Activated naive CD8-positive, alpha-beta T cell treated with anti-CD3 and anti-CD28 coated beads, Interleukin-2, amount 50 U/mL, for 24 hours (primary cell): ENCODE results near the gene SYT14.
"Not testable (repeated sequence)": the region's sequence is repeated elsewhere in the genome, so short reads cannot be mapped to it uniquely, and the experiment has no call there.

Experiments used
- ATAC-seq: fragments of 150-1000 bp; cut with Tn5 transposase; one replicate; pipeline ENCODE4 v1.10.0; 2021
- DNase-seq: peaks from one replicate; pipeline ENCODE4 v3.0.0; 2021
- H3K27ac Mint-ChIP-seq: one replicate; pipeline ENCODE4 v1.8.0; 2021; ENCODE audit warnings: mild to moderate bottlenecking, mixed read lengths
- H3K27me3 Mint-ChIP-seq: one replicate; pipeline ENCODE4 v1.8.0; 2021; ENCODE audit warnings: mixed read lengths
- H3K36me3 Mint-ChIP-seq: one replicate; pipeline ENCODE4 v1.8.0; 2021; ENCODE audit warnings: low read depth, mixed read lengths
- H3K4me1 Mint-ChIP-seq: one replicate; pipeline ENCODE4 v1.8.0; 2021; ENCODE audit warnings: mixed read lengths
- H3K4me3 Mint-ChIP-seq: one replicate; pipeline ENCODE4 v1.8.0; 2021; ENCODE audit warnings: mild to moderate bottlenecking, moderate library complexity, mixed read lengths
- H3K9me3 Mint-ChIP-seq: one replicate; pipeline ENCODE4 v1.8.0; 2021; ENCODE audit warnings: mixed read lengths

SYT14 gene

DNA sequence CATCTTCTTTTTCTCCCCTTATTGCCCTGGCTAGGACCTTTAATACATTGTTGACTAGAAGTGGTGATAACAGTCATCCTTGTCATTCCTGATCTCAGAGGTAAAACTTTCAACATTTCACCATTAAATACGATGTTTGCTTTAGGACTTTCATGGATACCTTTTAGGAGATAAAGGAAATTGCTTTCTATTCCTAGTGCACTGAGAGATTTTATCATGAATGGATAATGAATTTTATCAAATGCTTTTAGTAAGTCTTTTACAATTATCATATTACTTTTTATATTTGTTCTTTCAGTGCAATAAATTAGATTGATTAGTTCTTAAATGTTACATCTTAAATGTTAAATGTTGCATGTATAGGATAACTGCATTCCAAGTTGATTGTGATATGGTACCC, 147.3 kb downstream of the SYT14 start:
- Mint-ChIP-seq H3K4me3 (no peak overlapping the region), H3K9me3 (peaks cover 4% of the 10 kb centered on the region), H3K27ac (no peak overlapping the region), H3K27me3 (peaks cover 6% of the 10 kb centered on the region), H3K4me1 (no peaks in the 10 kb centered on the region), H3K36me3 (no peaks in the 10 kb centered on the region)
- ATAC-seq (no peak), DNase-seq (no peak)

- no peak overlapping the region for H3K4me3 Mint-ChIP-seq
- no peaks in the 10 kb centered on the region for H3K36me3 Mint-ChIP-seq
- H3K9me3 Mint-ChIP-seq, result peaks cover 4% of the 10 kb centered on the region
- ATAC-seq (no peak), DNase-seq (no peak)
- H3K27me3 Mint-ChIP-seq, result peaks cover 3% of the 10 kb centered on the region
- no peak overlapping the region for H3K27ac Mint-ChIP-seq
- no peaks in the 10 kb centered on the region for H3K4me1 Mint-ChIP-seq
Measured at GRCh38 chr1:210087058-210087457, 149.0 kb downstream of the SYT14 start.

DNA sequence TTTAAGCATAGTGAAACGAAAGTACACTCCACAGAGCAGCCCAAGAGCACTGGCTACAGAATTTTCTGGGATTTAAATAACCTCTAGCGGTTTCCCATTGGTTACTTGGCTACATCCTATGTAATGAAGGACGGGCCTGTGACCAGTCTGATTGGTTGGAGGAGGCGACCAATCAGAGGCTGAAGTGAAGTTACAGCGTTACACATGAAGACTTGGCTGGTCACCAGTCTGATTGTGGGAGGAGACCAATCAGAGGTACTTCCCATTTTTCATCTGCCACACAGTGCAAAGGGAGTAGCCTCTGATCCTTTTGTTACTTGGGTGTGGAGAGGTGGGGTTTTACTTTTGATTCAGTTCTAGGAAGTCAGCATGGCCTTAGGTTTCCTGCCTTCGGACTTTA, 151.8 kb downstream of the SYT14 start:
- peaks cover 4% of the 10 kb centered on the region for H3K9me3 Mint-ChIP-seq
- DNase-seq, result no peak
- no peaks in the 10 kb centered on the region for H3K4me1 Mint-ChIP-seq
- no peak overlapping the region for H3K4me3 Mint-ChIP-seq
- ATAC-seq, result no peak
- no peak overlapping the region for H3K27ac Mint-ChIP-seq
- H3K27me3 Mint-ChIP-seq, result peaks cover 3% of the 10 kb centered on the region
- no peaks in the 10 kb centered on the region for H3K36me3 Mint-ChIP-seq

- Mint-ChIP-seq H3K4me1 (no peaks in the 10 kb centered on the region), H3K36me3 (no peaks in the 10 kb centered on the region), H3K4me3 (no peak overlapping the region), H3K27ac (no peak overlapping the region), H3K27me3 (peaks cover 1% of the 10 kb centered on the region), H3K9me3 (peaks cover 4% of the 10 kb centered on the region)
- no peak for DNase-seq
- no peak for ATAC-seq
Measured at GRCh38 chr1:210092366-210092765, 154.3 kb downstream of the SYT14 start.

DNA sequence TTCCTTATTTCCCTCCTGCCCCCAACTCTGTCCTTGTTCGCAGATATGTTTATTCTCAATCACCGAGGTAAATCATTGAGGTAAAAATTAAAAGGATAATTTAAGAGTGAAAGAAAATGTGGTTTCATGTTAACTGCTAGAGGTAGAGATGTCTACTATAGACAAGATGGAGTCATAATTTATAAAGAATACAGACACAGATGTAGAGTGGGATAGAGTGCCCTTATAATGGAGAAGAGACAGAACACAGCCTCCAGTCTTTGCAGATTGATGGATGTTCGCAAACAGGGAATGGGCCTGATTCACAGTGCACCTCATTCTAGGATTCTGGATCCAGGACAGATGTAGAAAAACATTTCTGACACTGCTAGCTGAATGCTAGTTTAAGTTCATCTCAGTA, 155.4 kb downstream of the SYT14 start:
- H3K36me3 Mint-ChIP-seq, result no peaks in the 10 kb centered on the region
- no peak overlapping the region for H3K4me3 Mint-ChIP-seq
- H3K9me3 Mint-ChIP-seq, result peaks cover 4% of the 10 kb centered on the region
- DNase-seq (no peak), ATAC-seq (no peak)
- H3K27me3 Mint-ChIP-seq, result peaks cover 1% of the 10 kb centered on the region
- no peaks in the 10 kb centered on the region for H3K4me1 Mint-ChIP-seq
- no peak overlapping the region for H3K27ac Mint-ChIP-seq

DNA sequence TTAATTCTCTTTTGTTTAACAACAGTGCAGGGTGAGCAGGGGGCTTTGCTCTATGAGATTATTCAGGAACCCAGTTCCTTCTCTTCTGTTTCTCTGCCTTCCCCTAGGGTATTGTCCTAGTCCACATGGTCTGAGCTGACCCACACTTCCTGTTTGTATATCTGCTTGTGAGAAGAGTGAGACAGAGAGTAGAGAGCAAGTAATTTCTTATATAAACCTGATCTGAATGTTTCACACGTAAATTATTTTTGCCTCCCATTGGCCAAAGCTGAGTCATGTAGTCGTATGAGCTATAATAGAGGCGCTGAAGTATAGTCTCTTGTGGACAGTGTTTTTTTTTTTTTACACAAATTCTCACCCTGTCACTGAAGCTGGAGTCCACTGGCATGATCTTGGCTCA, 160.3 kb downstream of the SYT14 start:
- H3K9me3 Mint-ChIP-seq, result no peaks in the 10 kb centered on the region
- no peak overlapping the region for H3K4me3 Mint-ChIP-seq
- no peak for DNase-seq
- no peak overlapping the region for H3K27ac Mint-ChIP-seq
- H3K36me3 Mint-ChIP-seq, result no peaks in the 10 kb centered on the region
- no peak for ATAC-seq
- no peaks in the 10 kb centered on the region for H3K4me1 Mint-ChIP-seq
- H3K27me3 Mint-ChIP-seq, result peaks cover 3% of the 10 kb centered on the region

GRCh38 chr1:210099921-210100320, 161.9 kb downstream of the SYT14 start:
- DNase-seq (no peak), ATAC-seq (no peak)
- Mint-ChIP-seq H3K27ac (no peak overlapping the region), H3K4me3 (no peak overlapping the region), H3K27me3 (peaks cover 3% of the 10 kb centered on the region), H3K9me3 (no peaks in the 10 kb centered on the region), H3K4me1 (no peaks in the 10 kb centered on the region), H3K36me3 (no peaks in the 10 kb centered on the region)

DNA sequence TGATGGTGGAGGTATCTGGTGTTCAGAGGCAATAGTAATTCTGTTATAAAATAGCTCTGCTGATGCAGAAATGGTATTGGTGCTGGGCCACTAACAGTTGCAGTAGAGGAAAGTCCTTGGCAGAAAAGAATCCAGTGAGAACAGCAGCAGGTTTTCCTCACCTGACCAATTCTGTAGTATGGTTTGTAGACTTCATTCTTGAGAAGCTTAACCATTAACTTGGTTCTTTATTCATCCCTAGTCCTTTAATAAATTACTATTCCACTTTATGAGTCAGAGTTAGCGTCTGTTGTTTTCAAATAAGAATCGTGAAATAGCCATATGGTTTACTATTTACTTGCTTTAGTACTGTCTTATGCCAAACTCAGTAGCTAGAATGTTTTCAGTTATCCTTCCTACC, 166.1 kb downstream of the SYT14 start:
- Mint-ChIP-seq H3K27ac (no peak overlapping the region), H3K4me1 (no peaks in the 10 kb centered on the region), H3K36me3 (no peaks in the 10 kb centered on the region), H3K27me3 (no peaks in the 10 kb centered on the region), H3K4me3 (no peak overlapping the region), H3K9me3 (peaks cover 6% of the 10 kb centered on the region)
- no peak for DNase-seq
- ATAC-seq, result no peak

- not testable (repeated sequence) for ATAC-seq, DNase-seq, H3K36me3 Mint-ChIP-seq, H3K4me1 Mint-ChIP-seq, H3K27me3 Mint-ChIP-seq, H3K4me3 Mint-ChIP-seq, H3K9me3 Mint-ChIP-seq, H3K27ac Mint-ChIP-seq
Measured at GRCh38 chr1:210112906-210113305, 174.9 kb downstream of the SYT14 start.

- no peak for ATAC-seq
- H3K4me1 Mint-ChIP-seq, result no peaks in the 10 kb centered on the region
- no peak for DNase-seq
- H3K36me3 Mint-ChIP-seq, result no peaks in the 10 kb centered on the region
- H3K27me3 Mint-ChIP-seq, result peaks cover 4% of the 10 kb centered on the region
- no peak overlapping the region for H3K4me3 Mint-ChIP-seq
- no peaks in the 10 kb centered on the region for H3K9me3 Mint-ChIP-seq
- H3K27ac Mint-ChIP-seq, result no peak overlapping the region
Measured at GRCh38 chr1:210117198-210117597, 179.2 kb downstream of the SYT14 start.

- Mint-ChIP-seq H3K36me3 (no peaks in the 10 kb centered on the region), H3K27ac (no peak overlapping the region), H3K4me3 (no peak overlapping the region), H3K27me3 (peaks cover 4% of the 10 kb centered on the region), H3K4me1 (no peaks in the 10 kb centered on the region), H3K9me3 (no peaks in the 10 kb centered on the region)
- ATAC-seq (no peak), DNase-seq (no peak)
Measured at GRCh38 chr1:210117681-210118170, 179.7 kb downstream of the SYT14 start.

DNA sequence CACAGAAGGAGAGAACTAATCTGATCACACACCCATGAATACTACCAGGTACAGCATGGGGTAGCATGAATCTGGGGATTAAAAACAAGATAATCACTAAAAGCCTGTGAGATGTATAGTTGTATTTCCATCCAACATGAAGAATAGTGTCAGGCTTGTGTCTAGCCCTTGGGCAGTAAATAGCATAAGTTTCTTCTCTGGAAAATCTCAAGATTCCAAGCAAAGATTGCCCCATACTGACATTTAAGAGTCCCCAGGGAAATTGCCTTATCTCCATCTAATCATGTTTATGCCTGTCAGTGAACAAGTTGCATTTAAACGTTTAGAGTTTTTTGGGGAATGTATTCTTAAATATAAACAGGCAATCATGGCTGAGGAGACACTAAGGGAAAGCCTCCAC, 185.4 kb downstream of the SYT14 start:
- H3K27ac Mint-ChIP-seq, result no peak overlapping the region
- no peak for DNase-seq
- H3K4me1 Mint-ChIP-seq, result no peaks in the 10 kb centered on the region
- peaks cover 8% of the 10 kb centered on the region for H3K27me3 Mint-ChIP-seq
- ATAC-seq, result no peak
- no peaks in the 10 kb centered on the region for H3K36me3 Mint-ChIP-seq
- H3K9me3 Mint-ChIP-seq, result no peaks in the 10 kb centered on the region
- no peak overlapping the region for H3K4me3 Mint-ChIP-seq

- DNase-seq, result no peak
- no peaks in the 10 kb centered on the region for H3K9me3 Mint-ChIP-seq
- ATAC-seq, result no peak
- H3K36me3 Mint-ChIP-seq, result no peaks in the 10 kb centered on the region
- no peak overlapping the region for H3K27ac Mint-ChIP-seq
- H3K27me3 Mint-ChIP-seq, result peaks cover 5% of the 10 kb centered on the region
- H3K4me3 Mint-ChIP-seq, result no peak overlapping the region
- no peaks in the 10 kb centered on the region for H3K4me1 Mint-ChIP-seq
Measured at GRCh38 chr1:210123924-210124589, 186.0 kb downstream of the SYT14 start.

DNA sequence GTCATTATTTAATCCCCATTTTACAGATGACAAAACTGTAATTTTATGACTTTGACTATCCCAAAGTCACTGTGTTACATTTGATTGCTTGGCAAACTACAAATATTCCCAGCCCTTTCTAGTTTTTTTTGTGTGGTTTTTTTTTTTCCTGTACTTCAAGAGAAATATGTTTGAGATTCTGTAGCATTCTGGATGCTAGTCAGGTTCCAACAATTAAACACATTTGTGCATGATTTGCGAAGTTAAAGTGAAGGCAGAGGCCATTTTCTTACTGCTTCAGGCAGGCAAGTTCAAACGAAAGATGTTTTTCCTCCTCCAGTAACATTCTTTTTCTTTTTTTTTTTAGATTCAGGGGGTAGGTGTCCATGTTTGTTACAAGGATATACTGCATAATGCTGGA, 186.7 kb downstream of the SYT14 start:
- H3K27ac Mint-ChIP-seq, result no peak overlapping the region
- H3K9me3 Mint-ChIP-seq, result no peaks in the 10 kb centered on the region
- no peaks in the 10 kb centered on the region for H3K4me1 Mint-ChIP-seq
- ATAC-seq (no peak), DNase-seq (no peak)
- H3K36me3 Mint-ChIP-seq, result no peaks in the 10 kb centered on the region
- H3K27me3 Mint-ChIP-seq, result peaks cover 4% of the 10 kb centered on the region
- H3K4me3 Mint-ChIP-seq, result no peak overlapping the region

DNA sequence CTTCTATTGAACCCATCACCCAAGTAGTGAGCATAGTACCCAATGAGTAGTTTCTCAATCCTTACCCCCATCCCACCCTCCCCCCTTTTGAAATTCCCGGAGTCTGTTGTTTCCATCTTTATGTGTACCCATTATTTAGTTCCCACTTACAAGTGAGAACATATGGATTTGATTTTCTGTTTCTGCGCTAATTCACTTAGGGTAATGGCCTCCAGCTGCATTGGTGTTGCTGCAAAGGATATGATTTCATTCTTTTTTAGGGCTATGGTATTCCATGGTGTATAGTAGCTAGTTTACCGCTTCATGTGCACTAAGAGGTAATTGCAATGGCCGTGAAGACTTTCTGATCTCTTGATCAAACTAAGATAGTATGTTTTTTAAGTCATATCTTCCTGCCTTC, 187.1 kb downstream of the SYT14 start:
- H3K36me3 Mint-ChIP-seq, result no peaks in the 10 kb centered on the region
- ATAC-seq (no peak), DNase-seq (no peak)
- no peak overlapping the region for H3K4me3 Mint-ChIP-seq
- H3K4me1 Mint-ChIP-seq, result no peaks in the 10 kb centered on the region
- H3K9me3 Mint-ChIP-seq, result no peaks in the 10 kb centered on the region
- H3K27ac Mint-ChIP-seq, result no peak overlapping the region
- H3K27me3 Mint-ChIP-seq, result peaks cover 4% of the 10 kb centered on the region

- H3K27ac Mint-ChIP-seq, result no peak overlapping the region
- no peaks in the 10 kb centered on the region for H3K36me3 Mint-ChIP-seq
- H3K4me1 Mint-ChIP-seq, result no peaks in the 10 kb centered on the region
Measured at GRCh38 chr1:210129092-210129491, 191.1 kb downstream of the SYT14 start.

More at GRCh38 chr1:210129092-210129491, 191.1 kb downstream of the SYT14 start:
- no peak for DNase-seq
- no peak overlapping the region for H3K4me3 Mint-ChIP-seq
- peak; percentile 28 for ATAC-seq
- no peaks in the 10 kb centered on the region for H3K9me3 Mint-ChIP-seq
- peaks cover 5% of the 10 kb centered on the region for H3K27me3 Mint-ChIP-seq
